ENCODE measurements around the gene CNGB1.

- TF ChIP-seq CTCF (optimal IDR thresholded peaks at IDR 0.05 in 1 of 3, IDR thresholded peaks at IDR 0.05 in 1 of 3, conservative IDR thresholded peaks at IDR 0.05 in 1 of 3; ENCODE audit: extremely low read depth in 1 of 3, insufficient read depth in 2 of 3, low read length in 3 of 3) (no peak), EZH2 (IDR thresholded peaks at IDR 0.05; ENCODE audit: low read length) (no peak)
Measured at GRCh38 chr16:57868913-57869520, 101.9 kb downstream of the CNGB1 start.

Measured in keratinocyte (primary cell).